HepG2 (cell line): Measurements from ENCODE around the gene DNALI1. TPM values are rescaled to one million over a fixed set of nuclear protein-coding genes. Genes with fewer than 3 reads are reported as not detected.

Source experiments
- DMAP1 ChIP-seq: IDR thresholded peaks from 2 replicates; pipeline ENCODE4 v1.6.1; 2016
- HNF1B ChIP-seq: sonication (generic); formaldehyde crosslinking; IDR thresholded peaks from 2 replicates; pipeline ENCODE4 v1.5.1; 2020; ENCODE audit warnings: mild to moderate bottlenecking, moderate library complexity, missing genetic modification reagents
- HNF4A ChIP-seq: sonication (generic); formaldehyde crosslinking; IDR thresholded peaks from 2 replicates; pipeline ENCODE4 v1.4.0; 2020; ENCODE audit warnings: missing genetic modification reagents
- KDM3A ChIP-seq: IDR thresholded peaks from 2 replicates; pipeline ENCODE4 v1.6.1; 2018; ENCODE audit warnings: low read depth, missing compliant biosample characterization
- KDM5B ChIP-seq: sonication (generic); formaldehyde crosslinking; IDR thresholded peaks from 2 replicates; pipeline ENCODE4 v1.4.0; 2020; ENCODE audit warnings: missing genetic modification reagents, mild to moderate bottlenecking, borderline replicate concordance
- KLF16 ChIP-seq, 2 experiments: sonication (generic) in 1 of 2; formaldehyde crosslinking in 1 of 2; IDR thresholded peaks; 2 replicates each; pipeline versions ENCODE4 v1.6.1 to v1.8.0; 2016 to 2023; ENCODE audit warnings: missing genetic modification reagents in 2 of 2, missing compliant biosample characterization in 1 of 2
- NFE2 ChIP-seq: sonication (generic); formaldehyde crosslinking; IDR thresholded peaks from 2 replicates; pipeline ENCODE4 v1.4.0; 2020; ENCODE audit warnings: missing genetic modification reagents
- NFYB ChIP-seq: sonication (generic); formaldehyde crosslinking; IDR thresholded peaks from 2 replicates; pipeline ENCODE4 v1.4.0; 2020; ENCODE audit warnings: missing genetic modification reagents
- POLR2G ChIP-seq: fragments of 200-400 bp; formaldehyde crosslinking; IDR thresholded peaks from 2 replicates; pipeline ENCODE4 v1.6.1; 2018; ENCODE audit warnings: mild to moderate bottlenecking, low read depth, low read length, moderate library complexity
- ZKSCAN8 ChIP-seq: IDR thresholded peaks from 2 replicates; pipeline ENCODE4 v1.6.1; 2016; ENCODE audit warnings: borderline replicate concordance, missing genetic modification reagents, missing compliant biosample characterization
- ZNF234 ChIP-seq: sonication (generic); formaldehyde crosslinking; conservative IDR thresholded peaks from 2 replicates; pipeline ENCODE4 v1.5.1; 2020; ENCODE audit warnings: mild to moderate bottlenecking, missing genetic modification reagents
- ZNF331 ChIP-seq: sonication (generic); formaldehyde crosslinking; IDR thresholded peaks from 2 replicates; pipeline ENCODE4 v1.4.0; 2020; ENCODE audit warnings: missing genetic modification reagents
- polyA plus RNA-seq, 8 experiments: library from polyadenylated mRNA; depleted of rRNA in 3 of 8; stranded (reverse) in 7 of 8; unstranded in 1 of 8; fragments of >200 nt; fragmentation: Illumina TruSeq in 4 of 8; extraction: Trizol in 4 of 8; gene quantifications; 2 replicates each; pipeline versions ENCODE4 v1.2.1 to v1.2.3, GENCODE V29; 2011 to 2016; ENCODE audit warnings: low read depth in 4 of 8, missing spikeins in 1 of 8, mixed read lengths in 1 of 8; ENCODE audit not compliant: insufficient read depth in 1 of 8
- total RNA-seq, 5 experiments: library from RNA; depleted of rRNA; stranded (reverse); fragments of >200 nt; fragmentation: Illumina TruSeq; extraction: Trizol; gene quantifications; 2 replicates each; pipeline ENCODE4 v1.2.3, GENCODE V29; 2016; ENCODE audit warnings: low read depth in 1 of 5
- TF ChIP-seq, protein P1 (sequence below), 2 experiments: fragments of 450-650 bp in 1 of 2; sonication (generic) in 1 of 2; formaldehyde crosslinking in 1 of 2; IDR thresholded peaks; 2 replicates each; pipeline versions ENCODE4 v1.6.1 to v1.8.0; 2016 to 2022; ENCODE audit warnings: antibody characterized with exemption in 1 of 2, mild to moderate bottlenecking in 1 of 2, missing genetic modification reagents in 1 of 2
- TF ChIP-seq, protein P2 (sequence below): sonication (generic); formaldehyde crosslinking; IDR thresholded peaks from 2 replicates; pipeline ENCODE4 v1.4.0; 2020; ENCODE audit warnings: missing genetic modification reagents

The DNALI1 gene
- total and polyA plus RNA-seq, 2 of the 13 experiments (the other 11 are each of a cell fraction or from before 2014, with no cell fraction given), result 0.42 to 0.70 TPM

DNA sequence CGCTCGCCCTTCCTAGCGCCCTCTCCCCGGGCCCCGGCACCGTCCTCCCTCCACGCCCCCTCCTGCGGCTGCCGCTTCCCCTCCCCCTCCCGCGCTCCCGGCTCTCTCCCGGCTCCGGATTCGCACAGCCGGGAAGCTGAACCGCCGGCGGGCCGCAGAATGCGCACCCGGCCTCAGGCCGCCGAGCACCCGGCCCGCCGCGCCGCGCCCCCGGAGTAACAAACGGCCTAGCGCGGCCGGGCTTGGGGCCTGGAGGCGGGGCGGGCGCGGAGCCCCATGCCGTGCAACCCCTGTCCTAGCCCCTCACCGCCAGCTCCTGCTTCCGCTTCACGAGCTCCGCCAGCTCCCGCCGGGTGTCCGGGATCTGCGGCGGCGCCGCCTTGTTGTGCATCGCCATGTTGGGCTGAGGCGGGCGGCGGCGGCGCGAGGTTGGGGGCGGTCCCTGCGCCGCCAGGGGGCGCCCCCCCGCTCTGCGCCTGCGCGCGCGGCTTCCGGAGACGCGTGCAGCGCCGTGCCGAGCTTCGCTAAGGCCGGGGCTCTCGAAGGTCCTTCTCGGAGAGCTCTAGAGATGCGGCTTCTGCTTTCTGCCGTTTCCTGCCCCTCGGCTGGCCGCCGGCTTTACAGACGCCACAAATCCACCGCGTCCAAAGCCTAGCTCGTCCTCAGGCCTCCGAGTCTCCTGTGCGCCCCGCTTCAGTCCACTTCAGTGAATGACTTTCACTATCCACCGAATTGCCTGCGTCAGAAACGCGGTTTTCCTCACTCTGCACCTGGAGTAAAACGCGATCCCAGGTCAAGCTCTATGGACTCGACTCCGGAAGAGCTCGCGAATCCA is 42.2 kb upstream of the DNALI1 start, which contains the start of gene MEAF6 (continued):
- TF ChIP-seq KDM3A (CRISPR knock-in tag), result 0 out of 2 replicates have a peak, but pooled peaks have one; percentile 54
- peak; percentile 85 for TF ChIP-seq DMAP1 (CRISPR knock-in tag)
- TF ChIP-seq KLF16 (CRISPR knock-in tag; IDR thresholded peaks at IDR 0.05), result peak in 1 of 2 experiments; percentile 85; a peak in 2 of 4 replicates
- TF ChIP-seq ZNF331, result peak; percentile 16; the same call in 1 of the 2 replicates
- peak; percentile 72; the same call in 1 of the 2 replicates for TF ChIP-seq KDM5B (CRISPR knock-in tag)
- TF ChIP-seq ZNF234, result no peak; the same call in 1 of the 2 replicates
- TF ChIP-seq, protein P1, sequence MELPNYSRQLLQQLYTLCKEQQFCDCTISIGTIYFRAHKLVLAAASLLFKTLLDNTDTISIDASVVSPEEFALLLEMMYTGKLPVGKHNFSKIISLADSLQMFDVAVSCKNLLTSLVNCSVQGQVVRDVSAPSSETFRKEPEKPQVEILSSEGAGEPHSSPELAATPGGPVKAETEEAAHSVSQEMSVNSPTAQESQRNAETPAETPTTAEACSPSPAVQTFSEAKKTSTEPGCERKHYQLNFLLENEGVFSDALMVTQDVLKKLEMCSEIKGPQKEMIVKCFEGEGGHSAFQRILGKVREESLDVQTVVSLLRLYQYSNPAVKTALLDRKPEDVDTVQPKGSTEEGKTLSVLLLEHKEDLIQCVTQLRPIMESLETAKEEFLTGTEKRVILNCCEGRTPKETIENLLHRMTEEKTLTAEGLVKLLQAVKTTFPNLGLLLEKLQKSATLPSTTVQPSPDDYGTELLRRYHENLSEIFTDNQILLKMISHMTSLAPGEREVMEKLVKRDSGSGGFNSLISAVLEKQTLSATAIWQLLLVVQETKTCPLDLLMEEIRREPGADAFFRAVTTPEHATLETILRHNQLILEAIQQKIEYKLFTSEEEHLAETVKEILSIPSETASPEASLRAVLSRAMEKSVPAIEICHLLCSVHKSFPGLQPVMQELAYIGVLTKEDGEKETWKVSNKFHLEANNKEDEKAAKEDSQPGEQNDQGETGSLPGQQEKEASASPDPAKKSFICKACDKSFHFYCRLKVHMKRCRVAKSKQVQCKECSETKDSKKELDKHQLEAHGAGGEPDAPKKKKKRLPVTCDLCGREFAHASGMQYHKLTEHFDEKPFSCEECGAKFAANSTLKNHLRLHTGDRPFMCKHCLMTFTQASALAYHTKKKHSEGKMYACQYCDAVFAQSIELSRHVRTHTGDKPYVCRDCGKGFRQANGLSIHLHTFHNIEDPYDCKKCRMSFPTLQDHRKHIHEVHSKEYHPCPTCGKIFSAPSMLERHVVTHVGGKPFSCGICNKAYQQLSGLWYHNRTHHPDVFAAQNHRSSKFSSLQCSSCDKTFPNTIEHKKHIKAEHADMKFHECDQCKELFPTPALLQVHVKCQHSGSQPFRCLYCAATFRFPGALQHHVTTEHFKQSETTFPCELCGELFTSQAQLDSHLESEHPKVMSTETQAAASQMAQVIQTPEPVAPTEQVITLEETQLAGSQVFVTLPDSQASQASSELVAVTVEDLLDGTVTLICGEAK (IDR thresholded peaks at IDR 0.05), result no peak
- TF ChIP-seq, protein P1 (CRISPR knock-in tag; IDR thresholded peaks at IDR 0.05), result peak; percentile 73; the same call in 1 of the 2 replicates
- TF ChIP-seq, protein P2, sequence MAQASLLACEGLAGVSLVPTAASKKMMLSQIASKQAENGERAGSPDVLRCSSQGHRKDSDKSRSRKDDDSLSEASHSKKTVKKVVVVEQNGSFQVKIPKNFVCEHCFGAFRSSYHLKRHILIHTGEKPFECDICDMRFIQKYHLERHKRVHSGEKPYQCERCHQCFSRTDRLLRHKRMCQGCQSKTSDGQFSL (CRISPR knock-in tag), result 0 out of 2 replicates have a peak, but pooled peaks have one; percentile 55
- no peak for TF ChIP-seq NFE2
- TF ChIP-seq POLR2G, result peak; percentile 90
- 0 out of 2 replicates have a peak, but pooled peaks have one; percentile 30 for TF ChIP-seq HNF4A
- no peak for TF ChIP-seq ZKSCAN8
- TF ChIP-seq HNF1B (CRISPR knock-in tag), result peak; percentile 71
- TF ChIP-seq NFYB, result no peak
